Measurements from ENCODE around the gene ZNF813.

DNA sequence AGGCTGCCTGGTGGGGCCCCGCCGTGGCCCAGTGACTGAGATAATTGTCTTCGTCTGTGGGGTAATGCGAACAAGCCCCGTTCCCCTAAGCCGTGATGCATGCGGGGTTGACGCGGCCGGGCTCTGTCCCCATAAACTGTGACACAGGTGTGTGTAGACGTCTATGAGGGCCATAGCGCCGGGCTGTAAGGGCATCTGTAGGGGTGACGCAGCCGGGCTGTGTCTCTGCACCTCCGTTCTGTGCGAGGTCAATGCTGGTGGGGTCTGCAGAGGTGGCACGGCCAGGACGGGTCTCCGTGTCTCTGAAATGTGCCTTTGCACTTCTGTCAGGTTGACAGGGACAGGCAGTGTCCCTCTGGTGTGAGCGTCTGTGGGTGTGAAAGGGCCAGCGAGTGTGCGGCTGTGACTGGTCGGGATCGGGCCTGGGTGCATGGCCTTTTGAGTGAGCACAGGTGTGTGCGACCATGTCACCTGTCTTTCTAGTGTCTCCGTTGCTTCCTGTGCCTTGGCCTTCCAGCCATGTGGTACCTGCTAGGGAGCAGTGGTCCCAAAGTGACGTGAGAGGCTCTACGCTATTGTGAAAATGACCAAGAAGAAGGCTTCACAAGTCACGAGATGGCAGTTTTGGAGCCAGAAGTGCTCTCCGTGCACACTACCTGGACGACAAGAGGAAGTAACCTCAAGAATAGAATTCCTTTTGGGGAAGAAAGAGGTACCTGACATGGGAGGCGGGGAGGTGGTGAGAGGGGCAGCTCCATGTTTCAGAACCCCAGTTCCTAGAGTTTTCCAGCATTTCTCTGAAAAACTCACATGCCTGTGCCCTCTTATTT, 54.1 kb downstream of the ZNF813 start:
- TF ChIP-seq, protein P1, sequence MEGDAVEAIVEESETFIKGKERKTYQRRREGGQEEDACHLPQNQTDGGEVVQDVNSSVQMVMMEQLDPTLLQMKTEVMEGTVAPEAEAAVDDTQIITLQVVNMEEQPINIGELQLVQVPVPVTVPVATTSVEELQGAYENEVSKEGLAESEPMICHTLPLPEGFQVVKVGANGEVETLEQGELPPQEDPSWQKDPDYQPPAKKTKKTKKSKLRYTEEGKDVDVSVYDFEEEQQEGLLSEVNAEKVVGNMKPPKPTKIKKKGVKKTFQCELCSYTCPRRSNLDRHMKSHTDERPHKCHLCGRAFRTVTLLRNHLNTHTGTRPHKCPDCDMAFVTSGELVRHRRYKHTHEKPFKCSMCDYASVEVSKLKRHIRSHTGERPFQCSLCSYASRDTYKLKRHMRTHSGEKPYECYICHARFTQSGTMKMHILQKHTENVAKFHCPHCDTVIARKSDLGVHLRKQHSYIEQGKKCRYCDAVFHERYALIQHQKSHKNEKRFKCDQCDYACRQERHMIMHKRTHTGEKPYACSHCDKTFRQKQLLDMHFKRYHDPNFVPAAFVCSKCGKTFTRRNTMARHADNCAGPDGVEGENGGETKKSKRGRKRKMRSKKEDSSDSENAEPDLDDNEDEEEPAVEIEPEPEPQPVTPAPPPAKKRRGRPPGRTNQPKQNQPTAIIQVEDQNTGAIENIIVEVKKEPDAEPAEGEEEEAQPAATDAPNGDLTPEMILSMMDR (IDR thresholded peaks at IDR 0.05; ENCODE audit: poor library complexity) = no peak
- TF ChIP-seq EZH2phosphoT487 (IDR thresholded peaks at IDR 0.05; ENCODE audit: low read depth, severe bottlenecking, unreplicated experiment) (no peak), EZH2 (IDR thresholded peaks at IDR 0.05; ENCODE audit: borderline replicate concordance) (no peak)
